ENCODE measurements around the gene SPATA2L.

SPATA2L gene

DNA sequence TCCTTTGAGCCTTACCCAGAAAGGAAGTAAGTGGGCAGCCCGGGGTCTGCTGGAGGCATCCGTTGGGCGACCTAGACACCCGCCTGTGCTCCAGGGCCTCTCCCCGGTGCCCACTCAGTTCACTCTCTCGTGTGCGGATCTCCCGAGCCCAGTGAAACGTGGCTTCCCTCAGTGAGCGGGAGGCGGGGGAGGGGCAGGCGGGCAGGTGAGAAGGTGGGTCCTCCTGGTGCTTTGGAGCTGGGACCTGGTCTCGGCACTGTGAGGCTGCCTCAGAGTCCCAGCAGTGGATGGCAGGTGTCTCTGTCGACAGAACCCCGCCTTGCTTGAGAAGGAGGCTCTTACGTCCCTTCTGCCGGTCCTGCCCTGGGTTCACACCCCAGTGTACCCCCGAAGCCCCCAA is 27.8 kb upstream of the SPATA2L start:
- DNase-seq (ENCODE audit: low spot score) = no peak

DNA sequence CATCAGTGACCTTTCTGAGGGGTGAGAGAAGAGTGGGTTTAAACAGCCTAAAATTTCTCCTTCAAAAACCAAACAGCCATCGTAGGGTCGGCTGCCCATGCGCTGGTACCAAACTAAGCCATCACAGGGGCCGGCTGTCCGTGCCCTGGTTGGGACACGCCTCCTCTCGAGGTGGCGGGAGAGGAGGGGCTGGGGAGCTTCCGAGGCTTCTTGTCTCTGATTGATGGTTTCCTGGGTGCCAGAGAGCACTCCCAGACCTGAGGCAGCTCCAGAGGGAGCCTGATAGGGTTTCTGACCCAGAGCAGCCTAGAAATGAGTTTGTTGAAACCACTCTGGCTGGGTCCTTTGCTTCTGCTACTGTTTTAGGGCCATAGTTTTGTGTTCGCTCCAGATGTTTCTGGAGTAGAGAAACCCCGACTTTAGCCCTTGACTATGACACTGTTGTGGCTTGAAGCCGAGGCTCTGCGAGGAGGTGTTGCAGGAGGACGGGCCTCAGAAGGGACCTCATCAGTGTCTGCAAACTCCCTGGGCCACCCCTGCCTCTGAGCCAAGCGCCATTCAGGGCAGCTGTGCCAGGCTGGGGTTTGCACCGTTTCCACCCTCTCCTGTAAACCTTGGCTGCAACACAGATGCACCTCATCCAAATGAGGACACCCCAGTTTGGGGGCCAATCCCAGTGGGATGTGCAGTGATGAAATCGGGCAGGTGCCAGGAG is 26.1 kb upstream of the SPATA2L start:
- no peak for DNase-seq (ENCODE audit: low spot score)

DNA sequence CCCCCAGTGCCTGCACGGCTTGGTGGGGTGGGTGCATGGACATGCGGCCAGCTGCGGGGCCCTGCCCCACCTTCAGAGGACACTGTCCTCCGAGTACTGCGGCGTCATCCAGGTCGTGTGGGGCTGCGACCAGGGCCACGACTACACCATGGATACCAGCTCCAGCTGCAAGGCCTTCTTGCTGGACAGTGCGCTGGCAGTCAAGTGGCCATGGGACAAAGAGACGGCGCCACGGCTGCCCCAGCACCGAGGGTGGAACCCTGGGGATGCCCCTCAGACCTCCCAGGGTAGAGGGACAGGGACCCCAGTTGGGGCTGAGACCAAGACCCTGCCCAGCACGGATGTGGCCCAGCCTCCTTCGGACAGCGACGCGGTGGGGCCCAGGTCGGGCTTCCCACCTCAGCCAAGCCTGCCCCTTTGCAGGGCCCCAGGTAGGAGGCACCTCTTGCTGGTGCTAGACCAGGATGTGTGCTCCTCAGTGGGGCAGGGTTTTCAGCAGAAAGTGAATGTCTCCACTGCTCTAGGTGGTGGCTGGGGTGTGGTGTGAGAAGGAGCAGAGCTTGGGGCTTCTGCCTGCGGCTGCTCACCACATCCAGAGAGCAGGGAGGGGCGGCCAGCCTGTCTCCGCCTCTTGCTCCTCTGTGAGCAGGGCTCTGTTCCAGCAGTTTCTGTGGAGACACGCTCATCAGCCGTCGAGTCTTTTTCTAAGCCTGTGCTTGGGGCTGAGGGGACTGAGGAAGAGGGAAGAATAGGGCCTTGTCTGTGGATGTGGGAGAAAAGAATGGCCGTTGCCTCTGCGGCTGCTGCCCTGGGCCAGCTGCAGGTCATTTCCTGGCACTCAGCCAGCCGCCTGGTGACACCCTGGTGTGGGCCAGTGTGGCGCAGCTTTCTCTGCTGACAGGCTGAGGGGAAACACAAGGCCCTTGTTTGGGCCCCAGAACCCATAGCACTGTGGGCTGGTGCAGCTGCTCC is 22.1 kb upstream of the SPATA2L start:
- peak; percentile 99 for DNase-seq (ENCODE audit: low spot score)

DNA sequence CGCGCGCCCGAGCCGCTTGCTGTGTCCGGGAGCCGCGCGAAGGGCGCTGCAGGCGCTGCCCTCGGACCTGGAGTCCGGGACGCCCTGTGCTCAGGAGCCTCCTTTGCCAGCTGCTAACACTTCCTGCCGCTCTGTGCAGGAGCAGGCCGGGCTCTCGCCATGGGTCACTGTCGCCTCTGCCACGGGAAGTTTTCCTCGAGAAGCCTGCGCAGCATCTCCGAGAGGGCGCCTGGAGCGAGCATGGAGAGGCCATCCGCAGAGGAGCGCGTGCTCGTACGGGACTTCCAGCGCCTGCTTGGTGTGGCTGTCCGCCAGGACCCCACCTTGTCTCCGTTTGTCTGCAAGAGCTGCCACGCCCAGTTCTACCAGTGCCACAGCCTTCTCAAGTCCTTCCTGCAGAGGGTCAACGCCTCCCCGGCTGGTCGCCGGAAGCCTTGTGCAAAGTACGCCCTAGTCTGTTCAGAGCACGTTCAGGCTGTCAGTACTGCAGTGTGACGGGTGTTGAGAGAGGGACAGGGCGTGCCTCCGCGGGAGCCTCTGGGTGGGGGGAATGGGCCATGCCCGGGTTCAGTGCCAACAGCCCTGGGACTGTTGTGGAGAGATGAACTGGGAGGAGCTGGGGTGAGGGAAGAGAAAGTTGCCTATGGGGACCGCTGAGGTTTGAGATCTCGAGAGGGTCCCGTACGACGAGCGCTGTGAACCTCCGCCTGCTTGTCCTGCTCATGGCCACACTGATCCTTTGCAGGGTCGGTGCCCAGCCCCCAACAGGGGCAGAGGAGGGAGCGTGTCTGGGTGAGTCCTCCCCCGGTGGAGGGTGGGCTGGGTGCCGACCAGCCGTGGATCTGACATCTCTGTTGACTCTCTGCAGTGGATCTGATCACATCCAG is 21.1 kb upstream of the SPATA2L start:
- DNase-seq (ENCODE audit: low spot score) = peak; percentile 60

DNA sequence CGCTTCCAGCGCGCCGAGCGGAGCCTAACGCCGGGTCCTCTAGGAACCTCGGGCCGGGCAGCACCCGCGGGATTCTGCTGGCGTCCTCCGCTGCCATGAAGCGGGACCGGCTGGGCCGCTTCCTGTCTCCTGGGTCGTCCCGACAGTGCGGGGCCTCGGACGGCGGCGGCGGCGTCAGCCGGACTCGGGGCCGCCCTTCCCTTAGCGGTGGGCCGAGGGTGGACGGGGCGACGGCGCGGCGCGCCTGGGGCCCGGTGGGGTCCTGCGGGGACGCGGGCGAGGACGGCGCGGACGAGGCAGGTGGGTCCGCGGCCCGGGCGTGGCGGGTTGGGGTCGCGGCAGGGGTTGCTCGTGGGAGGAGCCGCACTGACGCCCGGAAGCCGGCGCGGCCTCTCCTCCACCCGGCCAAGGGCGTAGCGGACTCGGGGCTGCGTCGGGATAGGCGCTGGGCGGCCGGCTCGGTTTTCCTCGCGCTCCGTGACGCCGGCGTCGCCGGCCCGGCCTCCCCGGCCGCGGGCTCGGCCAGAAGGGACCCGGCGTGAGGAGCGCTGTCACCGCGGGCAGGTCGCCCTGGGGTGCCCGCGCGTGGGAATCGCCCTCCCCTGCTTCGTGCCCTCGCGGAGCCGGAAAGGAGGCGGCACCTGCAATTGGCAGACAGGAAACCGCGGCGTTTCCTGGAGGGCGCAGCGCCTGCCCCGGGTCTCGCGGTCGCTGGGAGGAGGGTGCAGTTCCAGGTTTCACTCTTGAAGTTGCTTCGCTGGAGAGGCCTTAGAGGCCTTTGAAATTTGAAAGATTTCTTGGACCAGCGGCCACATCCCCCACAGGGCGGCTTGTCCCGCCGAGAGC is 20.3 kb upstream of the SPATA2L start:
- DNase-seq (ENCODE audit: low spot score) = no peak

DNA sequence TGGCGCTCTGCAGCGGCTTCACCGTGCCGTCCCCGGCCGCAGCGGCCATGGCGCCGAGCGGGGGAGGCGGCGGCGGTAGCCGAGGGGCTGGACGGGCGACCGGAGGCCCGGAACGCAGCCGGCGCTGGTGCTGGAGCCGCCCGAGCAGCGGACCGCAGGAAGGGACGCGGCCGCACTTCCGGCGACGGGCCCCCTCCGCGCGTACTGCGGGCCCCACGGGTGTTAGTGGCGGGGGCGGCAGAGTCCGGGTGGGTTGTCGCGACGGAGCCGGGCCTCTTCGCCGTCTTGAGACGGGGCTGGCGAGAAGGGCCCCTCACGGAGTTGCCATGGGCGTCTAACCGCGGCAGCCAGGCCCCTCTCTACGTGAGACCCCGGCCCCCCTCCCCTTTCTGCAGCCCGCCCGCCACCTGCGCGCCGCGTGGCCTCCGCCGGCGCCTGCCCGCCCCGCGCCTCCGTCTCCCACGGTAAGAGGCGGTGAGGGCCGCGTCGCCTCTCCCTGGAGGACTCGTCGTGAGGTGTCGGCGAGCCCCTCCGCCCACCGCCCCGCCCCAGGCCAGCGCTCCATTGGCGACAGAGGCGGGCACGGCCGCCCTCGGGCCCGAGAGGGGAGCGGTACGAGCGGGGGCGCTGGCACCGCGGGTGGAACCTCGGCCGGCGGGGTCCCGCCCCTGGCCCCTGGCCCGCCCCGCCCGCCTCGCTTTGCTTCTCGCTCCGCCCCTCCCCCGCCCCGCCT is 19.5 kb upstream of the SPATA2L start, which contains the start of the genes VPS9D1 and ZNF276:
Gene VPS9D1 (minus strand): TSS at position 86 of the 733 bp plus-strand sequence. CDS start 37 bp downstream, at position 49.
Gene ZNF276 (plus strand): TSS at position 725 of the 733 bp plus-strand sequence. CDS start 104 bp downstream, outside the sequence.
- DNase-seq (ENCODE audit: low spot score) = peak; percentile 72

DNA sequence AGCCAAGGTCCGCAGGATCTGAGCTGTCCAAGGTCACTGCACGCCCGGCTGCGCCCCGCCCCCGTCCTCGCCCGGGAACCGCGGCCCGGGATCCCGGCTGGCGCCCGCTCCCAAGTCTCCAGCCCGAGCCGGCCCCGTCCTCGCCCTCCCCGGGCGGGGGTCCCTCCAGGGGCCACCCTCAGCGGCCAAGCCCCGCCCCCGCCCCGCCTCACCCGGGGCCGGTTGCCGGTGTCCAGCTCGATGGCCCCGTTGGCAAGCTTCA is 19.0 kb upstream of the SPATA2L start:
- DNase-seq (ENCODE audit: low spot score) = no peak

DNA sequence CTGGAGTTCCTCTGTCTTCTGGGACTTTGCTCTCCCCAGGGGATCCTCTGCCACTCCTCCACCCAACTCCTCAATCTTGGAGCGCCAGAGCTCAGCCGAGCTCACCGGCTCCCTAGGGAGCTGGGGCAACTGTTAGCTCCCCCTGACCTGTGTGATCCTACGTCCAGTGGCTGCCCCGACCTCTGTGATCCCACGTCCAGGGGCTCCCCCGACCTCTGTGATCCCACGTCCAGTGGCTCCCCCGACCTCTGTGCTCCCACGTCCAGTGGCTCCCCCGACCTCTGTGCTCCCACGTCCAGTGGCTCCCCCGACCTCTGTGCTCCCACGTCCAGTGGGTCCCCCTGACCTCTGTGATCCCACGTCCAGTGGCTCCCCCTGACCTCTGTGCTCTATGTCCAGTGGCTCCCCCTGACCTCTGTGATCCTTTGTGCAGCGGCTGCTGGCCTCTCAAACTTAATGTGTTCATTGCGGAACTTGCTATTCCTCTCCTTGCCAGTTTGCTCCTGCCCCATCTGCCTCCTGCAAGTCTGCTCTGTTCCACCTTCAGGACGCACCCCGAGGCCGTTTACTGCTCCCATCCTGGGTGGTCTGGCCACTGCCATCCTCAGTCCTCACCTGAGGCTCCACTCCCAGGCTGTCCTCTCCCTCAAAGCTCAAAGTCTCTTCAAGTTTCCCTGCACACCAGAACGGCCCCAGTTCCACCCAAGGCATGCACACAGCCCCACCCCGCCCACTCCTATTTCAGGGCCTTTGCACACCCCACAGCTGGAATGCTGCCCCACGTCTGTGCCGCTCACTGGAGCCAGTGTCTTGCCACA is 16.4 kb upstream of the SPATA2L start:
- DNase-seq (ENCODE audit: low spot score) = no peak

DNA sequence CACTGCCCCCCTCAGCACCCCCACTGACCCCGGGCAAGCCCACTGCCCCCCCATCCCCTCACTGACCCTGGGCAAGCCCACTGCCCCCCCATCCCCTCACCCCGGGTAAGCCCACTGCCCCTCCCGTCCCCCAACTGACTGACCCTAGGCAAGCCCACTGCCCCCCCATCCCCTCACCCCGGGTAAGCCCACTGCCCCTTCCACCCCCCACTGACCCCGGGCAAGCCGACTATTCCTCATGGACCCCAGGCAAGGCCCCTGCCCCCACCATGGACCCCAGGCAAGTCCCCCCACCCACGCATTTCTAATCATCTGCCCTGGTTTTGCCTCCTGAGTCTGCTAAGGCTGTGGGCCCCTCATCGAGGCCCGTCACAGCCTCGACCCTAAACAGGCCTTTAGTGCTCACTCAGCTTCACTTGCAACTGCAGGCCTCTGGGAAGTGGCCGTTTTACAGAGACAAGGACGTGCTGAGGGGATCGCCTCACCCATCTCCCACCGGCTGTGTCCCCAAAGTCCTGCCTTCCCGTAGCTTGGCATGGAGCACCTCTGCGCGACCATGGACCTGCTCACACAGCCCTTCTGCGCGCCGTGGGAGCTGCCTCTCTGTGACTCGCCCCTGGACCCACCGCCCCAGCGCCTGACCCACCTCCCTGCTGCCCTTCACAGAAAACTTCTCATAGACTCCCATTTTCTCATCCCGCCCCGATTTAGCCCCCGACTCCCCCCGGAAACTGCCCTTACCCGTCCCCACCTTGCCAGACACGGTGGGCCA is 15.6 kb upstream of the SPATA2L start:
- DNase-seq (ENCODE audit: low spot score) = no peak

DNA sequence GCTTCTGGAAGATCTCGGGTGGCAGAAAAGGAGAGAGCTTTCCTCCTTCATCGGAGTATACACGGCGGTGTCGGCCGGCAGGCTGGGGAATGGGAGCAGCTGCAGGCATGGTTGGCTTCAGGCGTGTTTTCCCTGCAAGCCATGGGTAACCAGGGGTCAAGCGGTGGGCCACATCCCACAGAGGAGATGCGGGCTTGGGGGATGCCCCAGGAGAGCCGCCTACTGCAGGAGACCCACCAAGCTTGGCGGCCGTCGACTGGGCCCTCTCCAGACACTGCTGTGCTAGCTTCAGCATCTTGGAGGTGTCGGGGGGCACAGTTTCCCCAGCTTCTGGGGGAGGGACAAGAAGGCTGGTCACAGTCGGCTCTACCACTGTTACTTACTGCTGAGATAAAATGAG is 15.0 kb upstream of the SPATA2L start:
- DNase-seq (ENCODE audit: low spot score) = no peak

DNA sequence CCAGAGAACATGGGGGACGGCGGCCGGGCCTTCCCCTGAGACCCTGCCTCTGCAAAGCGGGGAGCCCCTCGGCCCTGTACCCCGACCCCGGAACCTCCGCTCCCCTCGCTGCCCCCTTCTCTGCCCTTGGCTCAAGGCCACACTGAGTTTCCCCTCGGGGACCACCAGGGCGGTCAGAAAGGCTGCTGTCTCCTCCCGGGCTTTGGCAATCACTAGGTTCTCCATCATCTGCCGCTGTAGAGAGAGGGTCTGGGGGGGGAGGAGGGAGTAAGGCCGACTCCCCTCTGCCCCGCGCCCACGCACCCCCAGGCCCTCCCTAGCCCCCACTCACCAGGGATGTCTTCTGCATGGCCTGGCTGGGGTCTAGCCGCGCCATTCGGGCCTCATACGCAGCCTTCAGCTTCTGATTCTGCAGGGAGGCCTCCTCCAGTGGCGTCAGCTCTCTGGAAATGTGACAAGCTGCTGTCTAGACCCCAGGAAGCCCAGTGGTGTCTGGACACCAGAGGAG is 10.8 kb upstream of the SPATA2L start:
- DNase-seq (ENCODE audit: low spot score) = no peak

DNA sequence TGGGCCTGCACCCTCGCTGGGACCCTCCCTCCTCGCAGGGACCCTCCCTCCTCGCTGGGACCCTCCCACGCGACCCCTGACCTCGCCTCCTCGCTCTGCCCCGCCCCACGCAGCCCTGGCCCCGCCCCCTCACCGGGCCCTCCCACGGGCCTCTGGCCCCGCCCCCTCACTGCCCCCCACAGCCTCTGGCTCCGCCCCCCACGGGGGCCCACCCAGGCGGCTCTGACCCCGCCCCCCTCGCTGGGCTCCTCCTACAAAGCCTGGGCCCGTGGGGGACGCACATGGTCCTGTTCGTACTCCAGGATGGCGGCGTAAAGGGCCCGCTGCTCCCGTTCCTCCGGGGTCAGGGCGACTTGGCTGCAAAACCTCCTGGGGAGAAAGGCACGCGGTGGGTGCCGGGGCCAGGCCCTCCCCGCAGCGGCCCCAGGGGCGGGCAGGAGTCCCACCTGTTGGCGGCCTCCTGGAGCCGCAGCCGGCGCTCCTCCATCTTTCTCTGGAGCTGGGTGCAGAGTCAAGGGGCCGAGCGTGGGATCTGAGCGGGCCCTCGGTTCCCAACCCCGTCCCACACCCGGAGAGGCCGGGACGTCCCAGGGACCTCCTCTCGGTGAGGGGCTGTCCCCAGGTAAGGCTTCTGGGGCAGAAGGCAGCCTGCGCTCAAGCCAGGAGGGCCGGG is 10.2 kb upstream of the SPATA2L start:
- no peak for DNase-seq (ENCODE audit: low spot score)

DNA sequence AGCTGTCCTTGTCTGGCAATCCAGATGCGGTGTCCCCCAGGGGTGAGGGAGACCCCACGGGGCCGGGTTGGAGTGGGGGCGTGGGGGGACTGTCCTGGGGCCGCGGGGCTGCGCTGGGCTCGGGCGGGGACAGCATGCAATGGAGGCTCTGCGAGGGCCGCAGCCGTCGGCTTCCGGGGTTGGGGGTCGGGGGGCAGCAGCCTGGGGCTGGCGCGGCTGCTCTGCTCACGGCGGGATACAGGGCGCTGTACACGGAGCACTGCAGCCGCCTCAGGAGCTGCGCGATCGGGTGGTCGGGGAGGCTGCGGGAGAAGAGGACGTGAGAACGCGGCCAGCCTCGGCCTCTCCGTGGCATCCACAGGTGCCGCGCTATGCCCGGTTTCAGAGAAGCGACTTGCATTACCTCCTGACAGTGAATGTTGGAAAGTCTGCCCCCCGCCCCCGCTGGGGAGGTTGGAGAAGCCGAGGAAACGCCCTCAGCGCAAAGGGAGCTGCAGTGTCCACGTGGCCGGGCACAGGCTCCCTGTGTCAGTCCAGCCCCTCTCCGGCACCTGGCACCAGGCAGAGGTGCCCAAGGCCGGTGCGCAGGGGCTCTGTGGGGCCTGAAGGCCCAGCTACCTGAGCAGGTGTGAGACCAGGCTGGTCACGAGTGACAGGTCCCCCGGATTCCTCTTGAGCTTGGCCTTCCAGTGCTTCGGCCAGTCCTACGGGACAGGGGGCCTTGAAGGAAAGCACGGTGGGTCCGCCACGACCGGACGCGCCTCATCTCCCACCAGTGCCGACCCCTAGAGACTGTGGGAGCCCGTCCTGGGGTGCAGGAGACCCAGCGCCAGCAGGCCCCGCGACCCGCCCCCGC is 9.4 kb upstream of the SPATA2L start:
- DNase-seq (ENCODE audit: low spot score) = no peak

DNA sequence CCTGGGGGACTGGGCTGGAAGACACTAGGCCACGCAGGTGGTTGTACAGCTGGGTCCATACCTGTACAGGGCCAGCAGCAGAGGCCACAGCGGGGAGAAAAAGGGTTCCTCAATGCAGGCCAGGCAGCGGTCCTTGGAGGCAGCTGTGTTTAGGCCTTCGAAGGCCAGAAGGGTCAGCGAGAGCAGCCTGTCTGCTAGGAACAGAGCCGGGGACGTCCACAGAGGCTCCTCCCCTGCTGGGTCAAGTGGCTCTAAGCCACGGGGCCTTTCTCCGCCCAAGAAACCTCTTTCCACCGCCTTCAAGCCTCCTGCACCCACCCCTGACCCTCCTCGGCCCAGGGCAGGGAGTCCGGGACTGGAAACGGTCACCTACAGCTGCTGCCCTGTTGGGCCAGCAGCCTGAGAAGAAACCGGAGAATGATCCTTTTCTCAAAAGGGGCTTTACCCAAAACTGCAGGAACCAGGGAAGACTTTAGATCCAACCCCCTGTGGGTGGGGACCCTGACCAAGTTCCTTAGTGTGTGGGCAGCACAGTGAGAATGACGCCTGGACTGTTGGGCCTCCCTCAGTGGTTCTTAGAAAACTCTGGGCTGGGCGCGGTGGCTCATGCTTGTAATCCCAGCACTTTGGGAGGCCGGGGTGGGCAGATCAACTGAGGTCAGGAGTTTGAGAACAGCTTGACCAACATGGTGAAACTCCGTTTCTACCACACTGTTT is 8.4 kb upstream of the SPATA2L start:
- no peak for DNase-seq (ENCODE audit: low spot score)

DNA sequence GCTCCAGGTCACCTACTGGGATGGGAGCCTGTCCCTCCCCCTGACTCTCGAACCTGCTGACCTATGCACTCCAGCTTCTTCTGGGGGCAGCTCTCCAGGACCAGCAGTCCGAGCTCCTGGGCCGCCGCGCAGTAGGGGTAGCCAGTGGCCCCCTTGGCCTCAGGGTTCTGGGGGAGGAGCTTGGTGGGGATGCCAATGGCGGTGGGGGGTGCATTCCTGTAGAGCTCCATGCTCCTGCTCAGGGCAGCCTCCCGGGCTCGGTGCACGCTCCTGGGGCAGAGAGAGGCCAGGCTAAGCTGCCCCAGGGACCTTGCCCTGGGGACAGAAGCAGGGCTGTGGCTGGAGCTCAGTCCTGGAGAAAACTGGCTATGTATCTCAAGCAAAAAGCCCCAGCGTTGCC is 7.7 kb upstream of the SPATA2L start:
- no peak for DNase-seq (ENCODE audit: low spot score)

DNA sequence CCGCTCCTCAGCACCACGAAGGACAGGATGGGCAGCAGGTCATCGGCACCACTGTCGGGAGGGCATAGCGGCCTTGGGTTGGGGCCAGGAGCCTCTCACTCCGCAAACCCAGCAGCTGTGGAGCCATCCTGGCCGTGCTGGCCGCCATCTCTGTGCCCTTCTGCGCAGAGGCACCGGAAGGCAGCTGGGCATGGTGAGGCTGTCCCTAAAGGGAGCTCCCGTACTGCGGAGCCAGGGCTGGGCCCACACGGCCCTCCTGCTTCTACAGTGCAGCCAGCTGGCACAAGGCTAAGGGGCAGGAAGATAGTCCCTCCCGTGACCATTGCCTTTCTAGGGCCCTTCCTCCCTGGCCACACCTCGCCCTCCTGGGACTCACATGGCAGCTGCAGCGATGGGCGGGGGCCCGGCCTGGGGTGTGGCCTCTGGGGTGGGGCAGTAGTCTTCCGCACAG is 7.0 kb upstream of the SPATA2L start:
- DNase-seq (ENCODE audit: low spot score) = no peak

All from pons (tissue), 1 donor.